ENCODE results near the gene CCNY.

- TF ChIP-seq CTCF (IDR thresholded peaks at IDR 0.05; ENCODE audit: low read depth, low read length, poor library complexity, severe bottlenecking), result no peak
- no peak for TF ChIP-seq EZH2phosphoT487 (IDR thresholded peaks at IDR 0.05; ENCODE audit: borderline replicate concordance, low read length)
Measured at GRCh38 chr10:35377050-35377728, 40.9 kb downstream of the CCNY start.

All from DOHH2 (cell line).